GM21515 (cell line): ENCODE measurements around the gene LRRC71.

Source experiments
- ATAC-seq: cut with Tn5 transposase; IDR thresholded peaks from one replicate; pipeline ENCODE4 v1.9.1; 2021; ENCODE audit not compliant: unreplicated experiment

Gene LRRC71

DNA sequence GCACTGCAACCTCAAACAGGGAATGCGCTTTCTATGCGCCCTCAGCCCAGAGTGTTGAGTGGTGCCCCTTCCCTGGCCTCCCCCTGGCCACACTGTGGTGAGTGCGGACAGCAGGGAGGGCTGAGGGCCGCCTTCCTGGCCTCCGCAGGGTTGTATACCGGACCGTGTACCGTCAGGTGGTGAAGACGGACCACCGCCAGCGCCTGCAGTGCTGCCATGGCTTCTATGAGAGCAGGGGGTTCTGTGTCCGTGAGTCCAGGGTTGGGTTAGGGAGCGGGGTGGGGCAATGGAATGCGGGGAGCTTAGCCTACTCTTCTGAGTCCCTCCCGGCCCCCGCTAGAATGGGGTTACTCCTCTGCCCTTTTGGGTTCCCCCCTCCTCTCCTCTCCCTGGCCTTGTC lies 15.3 kb upstream of the LRRC71 start:
- ATAC-seq, result no peak

DNA sequence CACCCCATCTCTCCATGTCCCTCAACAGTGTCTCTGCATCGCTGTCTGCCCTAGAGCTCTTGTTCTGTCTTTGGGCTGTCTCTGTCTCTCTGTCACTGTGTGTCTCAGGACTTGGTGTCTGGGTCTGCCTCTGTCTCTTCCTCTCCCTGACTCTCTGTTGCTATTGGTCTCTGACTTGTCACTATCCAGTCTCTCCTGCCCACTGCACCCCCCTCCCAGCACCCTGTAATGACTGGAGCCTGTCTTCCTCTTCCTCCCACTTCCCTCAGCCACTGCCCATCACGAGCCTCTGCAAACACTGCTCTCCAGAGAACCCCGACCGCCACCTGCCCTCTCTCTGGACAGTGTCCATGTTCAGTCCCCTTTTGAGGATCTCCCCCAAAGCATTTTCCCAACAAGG lies 14.8 kb upstream of the LRRC71 start:
- ATAC-seq, result no peak

DNA sequence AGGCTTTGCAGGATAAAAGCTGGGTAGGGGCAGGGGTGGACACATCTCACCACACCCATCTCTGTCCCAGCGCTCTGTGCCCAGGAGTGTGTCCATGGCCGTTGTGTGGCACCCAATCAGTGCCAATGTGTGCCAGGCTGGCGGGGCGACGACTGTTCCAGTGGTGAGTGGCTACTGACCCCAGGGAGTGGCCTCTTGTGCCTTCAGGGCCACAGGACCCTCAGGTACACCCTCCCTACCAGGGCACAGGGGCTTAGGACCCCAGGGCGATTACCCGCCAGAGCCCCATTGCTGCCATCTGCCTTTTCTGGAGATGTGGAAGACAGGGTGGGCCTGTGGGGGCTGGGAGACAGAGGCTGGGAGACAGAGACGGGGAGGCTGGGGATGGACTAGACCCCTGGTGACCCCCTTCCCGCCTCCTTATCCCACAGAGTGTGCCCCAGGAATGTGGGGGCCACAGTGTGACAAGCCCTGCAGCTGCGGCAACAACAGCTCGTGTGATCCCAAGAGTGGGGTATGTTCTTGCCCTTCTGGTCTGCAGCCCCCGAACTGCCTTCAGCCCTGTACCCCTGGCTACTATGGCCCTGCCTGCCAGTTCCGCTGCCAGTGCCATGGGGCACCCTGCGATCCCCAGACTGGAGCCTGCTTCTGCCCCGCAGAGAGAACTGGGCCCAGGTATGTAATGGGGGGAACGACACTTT lies 14.1 kb upstream of the LRRC71 start:
- ATAC-seq, result no peak

DNA sequence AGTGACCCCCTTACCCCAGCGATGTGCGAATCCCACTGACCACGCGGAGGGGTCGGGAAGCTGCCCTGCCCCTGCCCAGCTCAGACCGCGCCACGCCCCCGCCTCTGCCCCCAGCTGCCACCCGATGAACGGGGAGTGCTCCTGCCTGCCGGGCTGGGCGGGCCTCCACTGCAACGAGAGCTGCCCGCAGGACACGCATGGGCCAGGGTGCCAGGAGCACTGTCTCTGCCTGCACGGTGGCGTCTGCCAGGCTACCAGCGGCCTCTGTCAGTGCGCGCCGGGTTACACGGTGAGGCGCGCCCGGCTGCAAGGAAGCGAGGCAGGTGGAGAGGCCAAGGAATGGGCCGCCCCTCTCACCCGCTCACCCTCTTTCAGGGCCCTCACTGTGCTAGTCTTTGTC lies 11.9 kb upstream of the LRRC71 start:
- no peak for ATAC-seq

DNA sequence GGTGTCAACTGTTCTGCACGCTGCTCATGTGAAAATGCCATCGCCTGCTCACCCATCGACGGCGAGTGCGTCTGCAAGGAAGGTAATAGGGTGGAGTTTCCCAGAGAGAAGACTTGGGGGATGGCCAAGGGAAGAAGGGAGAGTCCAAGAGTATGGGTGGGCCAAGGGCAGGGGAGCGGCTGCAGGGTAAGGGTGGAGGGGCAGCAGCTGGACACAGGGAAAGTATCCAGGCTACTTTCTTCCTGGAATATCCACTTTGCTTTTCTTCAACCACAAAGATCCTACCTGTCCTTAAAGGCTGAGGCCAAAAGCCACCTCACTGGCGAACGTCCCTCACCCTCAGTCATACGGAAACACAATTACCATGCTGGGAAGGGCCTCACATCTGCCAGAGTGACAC lies 11.5 kb upstream of the LRRC71 start:
- ATAC-seq, result no peak

DNA sequence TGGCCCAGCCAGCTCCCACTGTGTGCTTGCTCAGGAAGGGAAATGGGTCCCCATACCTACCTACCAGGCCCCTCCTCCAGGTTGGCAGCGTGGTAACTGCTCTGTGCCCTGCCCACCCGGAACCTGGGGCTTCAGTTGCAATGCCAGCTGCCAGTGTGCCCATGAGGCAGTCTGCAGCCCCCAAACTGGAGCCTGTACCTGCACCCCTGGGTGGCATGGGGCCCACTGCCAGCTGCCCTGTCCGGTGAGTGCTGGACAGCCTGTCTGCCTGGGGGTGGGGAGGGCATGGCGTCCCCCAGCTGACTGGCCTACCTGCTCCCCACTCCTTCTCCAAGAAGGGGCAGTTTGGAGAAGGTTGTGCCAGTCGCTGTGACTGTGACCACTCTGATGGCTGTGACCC lies 10.8 kb upstream of the LRRC71 start:
- no peak for ATAC-seq

DNA sequence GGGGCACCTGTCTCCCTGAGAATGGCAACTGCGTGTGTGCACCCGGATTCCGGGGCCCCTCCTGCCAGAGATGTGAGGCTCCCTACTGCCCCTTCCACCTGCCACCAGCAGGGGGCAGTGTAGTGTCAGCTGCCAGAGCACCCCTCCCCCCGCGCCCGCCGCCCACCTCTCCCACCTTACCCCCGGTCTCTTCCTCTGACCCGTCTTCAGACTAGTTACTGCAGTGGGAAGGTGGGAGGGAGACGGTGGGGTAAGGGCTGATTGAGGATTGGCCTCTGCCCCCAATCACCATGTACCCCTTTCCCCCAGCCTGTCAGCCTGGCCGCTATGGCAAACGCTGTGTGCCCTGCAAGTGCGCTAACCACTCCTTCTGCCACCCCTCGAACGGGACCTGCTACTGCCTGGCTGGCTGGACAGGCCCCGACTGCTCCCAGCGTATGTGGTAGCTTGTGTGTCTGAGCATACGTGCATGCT lies 10.1 kb upstream of the LRRC71 start:
- ATAC-seq, result no peak

DNA sequence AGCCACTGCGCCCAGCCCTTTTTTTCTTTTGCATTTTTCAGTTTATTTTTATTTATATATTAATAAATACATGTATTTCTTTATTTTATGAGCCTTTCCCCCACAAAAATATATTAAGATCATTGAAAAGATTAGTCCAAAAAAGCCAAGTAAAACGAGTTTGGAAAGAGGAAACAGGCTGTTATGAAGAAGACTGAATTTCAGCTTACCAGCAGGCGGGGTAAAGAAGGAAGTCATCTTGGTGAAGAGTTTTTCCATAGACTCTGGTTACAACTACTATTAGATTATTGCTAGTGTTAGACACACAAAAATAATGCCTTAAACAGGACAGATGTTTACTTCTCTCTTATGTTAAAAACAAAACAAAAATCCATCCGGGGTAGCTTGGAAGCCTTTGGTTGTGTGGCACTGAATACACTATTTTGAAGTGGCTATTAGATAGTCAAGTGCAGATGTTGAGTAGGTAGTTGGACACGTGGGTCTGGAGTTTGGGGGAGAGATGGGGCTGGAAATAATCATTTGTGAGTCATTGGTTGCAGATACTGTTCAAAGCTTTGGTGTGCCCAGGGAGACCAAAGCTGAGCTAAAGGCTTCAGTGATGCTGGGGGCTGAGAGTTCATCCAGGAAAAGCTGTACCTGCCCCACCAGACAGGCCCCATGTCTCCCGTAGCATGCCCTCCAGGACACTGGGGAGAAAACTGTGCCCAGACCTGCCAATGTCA lies 8.7 kb upstream of the LRRC71 start:
- ATAC-seq, result no peak

DNA sequence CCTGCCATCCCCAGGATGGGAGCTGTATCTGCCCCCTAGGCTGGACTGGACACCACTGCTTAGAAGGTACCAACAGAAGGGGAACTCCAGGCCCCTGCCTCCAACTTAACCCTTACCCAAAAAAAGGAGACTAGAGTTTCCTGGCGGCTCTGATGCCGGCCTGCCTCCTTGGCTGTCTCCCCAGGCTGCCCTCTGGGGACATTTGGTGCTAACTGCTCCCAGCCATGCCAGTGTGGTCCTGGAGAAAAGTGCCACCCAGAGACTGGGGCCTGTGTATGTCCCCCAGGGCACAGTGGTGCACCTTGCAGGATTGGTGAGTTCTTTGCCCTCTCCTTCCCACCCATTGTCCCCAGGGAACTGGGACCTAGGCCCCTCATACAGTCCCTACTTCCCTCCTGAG lies 8.1 kb upstream of the LRRC71 start:
- ATAC-seq, result no peak

DNA sequence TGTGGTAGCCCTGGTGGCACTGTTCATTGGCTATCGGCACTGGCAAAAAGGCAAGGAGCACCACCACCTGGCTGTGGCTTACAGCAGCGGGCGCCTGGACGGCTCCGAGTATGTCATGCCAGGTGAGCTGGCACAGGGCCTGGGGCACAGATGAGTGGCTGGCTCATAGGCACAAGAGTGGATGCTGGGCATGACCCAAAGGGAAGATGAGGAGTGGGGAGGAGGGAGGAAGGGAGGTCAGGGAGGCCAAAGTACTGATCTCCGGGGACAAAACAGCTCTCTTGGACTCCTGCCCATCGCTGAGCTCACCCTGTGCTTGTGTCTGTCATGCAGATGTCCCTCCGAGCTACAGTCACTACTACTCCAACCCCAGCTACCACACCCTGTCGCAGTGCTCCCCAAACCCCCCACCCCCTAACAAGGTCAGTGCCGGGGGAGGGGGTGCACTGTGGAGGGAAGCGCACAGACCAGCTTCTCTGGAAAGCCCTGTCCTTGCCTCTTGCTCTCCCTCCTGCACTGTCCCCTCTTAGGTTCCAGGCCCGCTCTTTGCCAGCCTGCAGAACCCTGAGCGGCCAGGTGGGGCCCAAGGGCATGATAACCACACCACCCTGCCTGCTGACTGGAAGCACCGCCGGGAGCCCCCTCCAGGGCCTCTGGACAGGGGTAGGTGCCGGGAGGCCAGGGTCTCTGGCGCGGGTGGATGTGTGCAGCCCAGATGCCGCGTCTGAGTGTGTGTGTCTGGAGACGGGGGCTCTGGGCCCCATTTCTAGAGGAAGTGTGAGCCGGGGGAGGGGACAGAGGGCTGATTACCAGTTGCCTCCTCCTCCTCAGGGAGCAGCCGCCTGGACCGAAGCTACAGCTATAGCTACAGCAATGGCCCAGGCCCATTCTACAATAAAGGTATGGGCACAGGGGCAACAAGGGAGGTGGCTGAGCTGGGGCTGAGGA lies 7.3 kb upstream of the LRRC71 start:
- ATAC-seq, result no peak

DNA sequence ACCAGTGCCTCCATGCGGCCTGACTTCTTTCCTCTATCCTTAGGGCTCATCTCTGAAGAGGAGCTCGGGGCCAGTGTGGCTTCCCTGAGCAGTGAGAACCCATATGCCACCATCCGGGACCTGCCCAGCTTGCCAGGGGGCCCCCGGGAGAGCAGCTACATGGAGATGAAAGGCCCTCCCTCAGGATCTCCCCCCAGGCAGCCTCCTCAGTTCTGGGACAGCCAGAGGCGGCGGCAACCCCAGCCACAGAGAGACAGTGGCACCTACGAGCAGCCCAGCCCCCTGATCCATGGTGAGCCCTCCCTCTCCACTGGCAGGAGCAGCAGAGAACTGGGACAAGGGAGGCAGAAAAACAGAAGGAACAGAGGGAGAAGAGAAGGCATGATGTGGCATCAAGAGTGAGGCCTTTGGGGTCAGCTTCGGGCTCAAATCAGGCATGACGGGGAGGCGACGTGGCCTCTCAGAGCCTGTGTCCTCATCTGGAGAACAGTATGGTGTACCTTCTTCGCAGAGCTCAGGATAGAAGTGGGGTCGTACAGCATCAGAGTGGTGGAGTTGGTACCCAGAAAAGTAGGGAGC lies 6.5 kb upstream of the LRRC71 start:
- no peak for ATAC-seq

DNA sequence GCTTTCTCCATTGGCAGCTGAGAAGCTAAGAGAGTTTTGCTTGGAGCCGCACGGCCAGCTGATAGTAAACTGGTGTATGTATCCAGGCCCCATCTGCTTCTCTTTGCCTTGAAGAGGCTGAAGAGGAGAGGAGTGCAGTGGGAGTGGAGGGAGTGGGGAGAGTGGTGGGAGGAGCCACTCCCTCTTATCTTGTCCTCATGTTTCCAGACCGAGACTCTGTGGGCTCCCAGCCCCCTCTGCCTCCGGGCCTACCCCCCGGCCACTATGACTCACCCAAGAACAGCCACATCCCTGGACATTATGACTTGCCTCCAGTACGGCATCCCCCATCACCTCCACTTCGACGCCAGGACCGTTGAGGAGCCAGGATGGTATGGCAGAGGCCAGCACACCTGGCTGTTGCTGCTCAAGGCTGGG lies 6.0 kb upstream of the LRRC71 start:
- ATAC-seq, result no peak

DNA sequence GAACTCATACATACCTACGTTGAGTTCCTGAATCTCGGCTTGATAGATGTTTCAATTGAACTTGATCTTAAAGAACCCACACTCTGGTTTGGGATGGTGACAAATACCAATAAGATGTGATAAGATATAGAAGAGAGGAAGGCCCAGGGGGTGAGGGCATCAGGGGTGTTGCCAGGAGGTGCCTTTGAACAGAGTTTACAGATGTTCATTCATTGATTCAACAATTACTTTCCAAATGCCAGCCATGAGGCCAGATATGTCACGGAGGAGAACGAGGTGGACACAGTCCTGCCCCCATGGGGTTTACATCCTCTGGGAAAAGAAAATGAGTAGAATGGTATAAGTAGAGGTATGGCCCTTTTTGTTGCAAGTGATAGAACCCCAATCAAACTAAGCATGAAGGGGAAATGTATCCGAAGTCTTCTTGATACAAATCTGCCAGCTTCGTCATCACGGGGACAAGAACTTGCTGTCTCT lies 659 bp downstream of the LRRC71 start:
- no peak for ATAC-seq

DNA sequence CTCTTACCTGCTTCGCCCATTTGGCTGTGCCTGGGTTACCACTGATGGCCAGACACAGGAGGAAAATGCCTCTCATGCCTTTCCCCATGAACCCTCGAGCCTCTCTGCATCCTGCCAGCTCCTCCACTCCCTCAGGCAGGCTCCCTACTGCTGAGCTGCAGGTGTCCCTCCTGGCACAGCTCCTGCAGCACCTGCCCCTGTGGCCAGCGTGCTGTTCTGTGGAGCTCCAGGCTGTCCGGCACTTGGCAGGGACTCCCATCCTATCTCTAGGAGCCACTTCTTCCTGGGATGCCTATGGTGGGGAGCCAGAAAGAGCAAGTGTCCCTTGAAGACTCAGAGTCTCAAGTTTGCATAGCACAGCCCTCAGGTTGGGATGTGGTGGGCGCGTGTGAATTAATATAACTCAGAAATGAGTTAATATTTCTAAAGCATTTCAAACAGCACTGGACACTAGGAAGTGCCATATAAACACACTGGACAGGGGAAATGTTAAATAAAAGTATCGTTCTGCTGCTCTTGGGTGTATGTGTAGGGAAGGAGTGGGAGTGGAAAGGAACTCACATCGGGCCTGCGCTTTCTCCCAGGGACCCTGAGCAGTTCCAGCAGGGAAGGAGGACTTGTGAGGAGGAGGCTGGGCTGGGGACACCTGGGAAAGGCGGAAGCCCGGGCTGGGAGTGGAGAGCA lies 2.7 kb downstream of the LRRC71 start:
- ATAC-seq, result no peak

DNA sequence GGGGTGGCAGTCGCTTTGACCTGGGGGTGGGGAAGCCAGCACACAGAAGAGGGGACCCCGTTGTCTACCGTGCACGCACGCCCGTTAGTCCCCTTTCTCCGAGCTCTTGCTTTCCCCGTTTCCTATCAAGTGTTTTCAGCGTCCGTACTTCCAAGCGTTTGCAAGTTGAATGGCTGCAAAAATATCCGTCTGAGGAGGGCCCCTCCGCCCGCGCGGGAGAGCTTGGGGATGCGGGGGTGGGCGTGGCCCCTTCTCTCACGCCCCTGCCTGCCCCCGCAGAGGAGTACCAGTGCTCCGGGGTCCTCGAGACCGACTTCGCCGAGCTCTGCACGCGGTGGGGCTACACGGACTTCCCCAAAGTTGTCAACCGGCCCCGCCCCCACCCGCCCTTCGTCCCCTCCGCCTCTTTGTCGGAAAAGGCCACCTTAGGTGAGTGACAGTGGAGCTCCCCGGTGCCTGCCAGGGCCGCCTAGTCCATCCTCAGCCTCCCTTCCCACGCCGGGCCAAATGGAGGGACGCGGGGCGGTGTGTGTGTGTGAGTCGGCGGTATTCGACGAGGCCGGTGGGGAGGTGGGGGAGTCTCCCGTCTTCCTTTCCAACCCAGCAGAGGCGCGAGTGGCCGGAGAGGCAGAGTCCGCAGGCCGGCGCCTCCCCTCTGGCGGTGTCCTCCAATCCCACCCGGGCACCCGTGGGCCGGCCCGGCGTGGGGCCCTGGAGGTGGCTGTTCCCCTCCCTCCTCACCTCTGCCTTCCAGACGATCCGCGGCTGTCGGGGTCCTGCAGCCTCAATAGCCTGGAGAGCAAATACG lies 3.4 kb downstream of the LRRC71 start:
- ATAC-seq, result no peak

DNA sequence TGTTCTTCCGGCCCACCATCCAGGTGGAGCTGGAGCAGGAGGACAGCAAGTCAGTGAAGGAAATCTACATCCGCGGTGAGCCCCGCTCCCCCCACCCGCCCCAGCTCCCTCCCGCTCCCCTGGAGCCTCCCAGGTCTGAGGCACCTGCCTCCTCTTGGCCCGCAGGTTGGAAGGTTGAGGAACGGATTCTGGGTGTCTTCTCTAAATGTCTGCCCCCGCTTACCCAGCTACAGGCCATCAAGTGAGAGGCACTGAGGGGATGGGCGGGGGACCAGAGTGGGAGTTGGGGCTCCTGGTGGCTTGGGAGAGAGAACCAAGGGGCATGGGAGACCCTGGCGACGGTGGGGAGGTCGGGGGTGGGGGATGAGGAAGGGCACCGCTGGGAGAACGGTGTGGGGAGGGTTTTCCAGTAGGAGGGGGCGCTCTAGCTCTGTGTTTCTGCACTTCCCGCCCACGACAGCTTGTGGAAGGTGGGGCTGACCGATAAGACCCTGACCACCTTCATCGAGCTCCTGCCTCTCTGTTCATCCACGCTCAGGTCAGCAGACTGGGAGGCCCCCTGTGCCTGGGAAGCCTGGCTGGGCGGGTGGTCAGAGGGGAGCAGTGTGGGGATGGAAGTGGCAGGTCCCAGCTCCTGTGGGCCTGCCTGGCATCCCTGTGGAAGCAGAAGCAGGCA lies 4.2 kb downstream of the LRRC71 start:
- ATAC-seq, result no peak

DNA sequence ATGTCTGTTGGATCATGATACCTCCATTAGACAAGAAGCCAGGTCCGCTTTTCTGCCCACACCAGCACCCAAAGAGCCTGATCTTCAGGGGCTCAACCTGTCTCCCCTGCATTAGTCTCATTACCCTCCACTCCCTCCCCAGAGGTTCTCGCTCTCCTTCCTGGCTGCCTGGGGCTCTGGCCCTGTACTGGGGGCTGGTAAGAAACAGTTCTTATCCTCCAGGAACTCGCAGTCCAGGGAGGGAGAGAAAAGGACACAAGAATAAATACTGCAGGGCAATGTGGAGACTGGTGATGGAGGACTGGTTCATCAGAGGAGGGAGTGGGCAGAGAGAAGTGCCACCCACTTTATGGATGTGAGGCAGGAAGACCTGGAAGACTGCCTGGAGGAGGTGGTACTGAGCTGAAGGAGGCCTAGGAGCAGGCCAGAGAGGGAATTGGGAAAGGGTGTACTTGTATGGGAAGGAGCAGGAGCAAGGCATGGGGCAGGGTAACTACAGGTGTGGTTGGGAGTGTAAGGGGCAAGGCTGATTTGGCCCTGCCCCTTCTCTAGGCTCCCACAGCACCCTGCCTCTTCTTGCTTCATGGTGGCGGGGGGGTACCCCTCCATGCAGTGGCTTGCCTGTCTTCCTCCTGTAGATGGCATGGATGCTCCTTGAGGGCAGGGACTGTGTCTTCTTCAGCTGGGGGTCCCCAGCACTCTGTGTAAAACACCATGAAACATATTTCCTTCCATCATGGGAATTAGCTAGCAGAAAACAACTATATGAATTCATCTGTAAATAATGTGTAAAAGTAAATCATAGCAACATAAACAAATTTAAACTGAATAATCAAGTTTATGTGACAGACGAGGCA lies 5.0 kb downstream of the LRRC71 start:
- no peak for ATAC-seq

DNA sequence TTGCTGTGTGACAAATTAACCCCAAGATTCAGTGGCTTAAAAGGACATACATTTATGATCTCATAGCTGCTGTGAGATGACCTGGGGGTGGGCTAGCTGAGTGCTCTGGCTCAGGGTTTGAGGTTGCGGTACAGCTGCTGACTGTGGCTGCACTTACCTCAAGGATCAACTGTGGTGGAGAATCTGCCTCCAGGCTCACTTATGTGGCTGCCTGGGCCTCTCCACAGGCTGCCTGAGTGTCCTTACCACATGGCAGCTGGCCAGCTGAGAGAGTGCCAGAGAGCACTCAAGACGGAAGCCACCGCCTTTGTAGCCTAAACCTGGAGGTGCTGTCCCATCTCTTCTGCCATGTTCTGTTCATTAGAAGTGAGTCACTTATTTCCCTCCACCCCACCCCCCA lies 5.7 kb downstream of the LRRC71 start:
- ATAC-seq, result no peak
